GM12891 (cell line): ENCODE measurements around the gene SRXN1.

Experiments
- DNase-seq: peaks from one replicate; pipeline ENCODE4 v3.0.0; 2011; ENCODE audit warnings: low spot score; ENCODE audit not compliant: insufficient read length
- FAIRE-seq: peaks from 2 replicates; lab custom pipeline; 2011; peaks lifted over from hg19 to GRCh38; lab: Jason Lieb, UNC
- PAX5 ChIP-seq: IDR thresholded peaks from 2 replicates; pipeline ENCODE4 v1.6.1; 2011; ENCODE audit warnings: low read length, moderate library complexity, mild to moderate bottlenecking; ENCODE audit not compliant: insufficient read depth, severe bottlenecking
- POLR2A ChIP-seq: IDR thresholded peaks from 2 replicates; pipeline ENCODE4 v1.6.1; 2011; ENCODE audit warnings: low read depth, low read length, control low read depth
- POLR2AphosphoS5 ChIP-seq: IDR thresholded peaks from 2 replicates; pipeline ENCODE4 v1.6.1; 2011; ENCODE audit warnings: low read depth, low read length, control low read depth
- POU2F2 ChIP-seq: IDR thresholded peaks from 2 replicates; pipeline ENCODE4 v1.6.1; 2011; ENCODE audit warnings: low read depth, mild to moderate bottlenecking, control low read depth, low read length, moderate library complexity
- SPI1 ChIP-seq: IDR thresholded peaks from 2 replicates; pipeline ENCODE4 v1.6.1; 2011; ENCODE audit warnings: low read depth, low read length, control low read depth
- TAF1 ChIP-seq: IDR thresholded peaks from 2 replicates; pipeline ENCODE4 v1.6.1; 2011; ENCODE audit warnings: low read depth, low read length, control low read depth

SRXN1 gene

GRCh38 chr20:692044-692443 lies 39.0 kb upstream of the SRXN1 start:
- TF ChIP-seq SPI1 (0 out of 2 replicates have a peak, but pooled peaks have one; percentile 11), TAF1 (no peak)
- FAIRE-seq, result no peak
- no peak for DNase-seq

GRCh38 chr20:689947-690346 lies 36.9 kb upstream of the SRXN1 start:
- FAIRE-seq (no peak), DNase-seq (no peak)
- no peak for TF ChIP-seq TAF1
- TF ChIP-seq POU2F2, result no peak
- TF ChIP-seq PAX5, result no peak
- no peak for TF ChIP-seq POLR2AphosphoS5
- no peak for TF ChIP-seq SPI1
- no peak for TF ChIP-seq POLR2A

GRCh38 chr20:689348-689747 lies 36.3 kb upstream of the SRXN1 start:
- no peak for DNase-seq
- TF ChIP-seq TAF1, result no peak
- no peak for TF ChIP-seq POLR2A
- TF ChIP-seq SPI1, result no peak
- TF ChIP-seq POLR2AphosphoS5, result no peak
- no peak for TF ChIP-seq PAX5
- TF ChIP-seq POU2F2, result no peak
- no peak for FAIRE-seq

GRCh38 chr20:688809-689212 lies 35.8 kb upstream of the SRXN1 start:
- DNase-seq, result no peak
- TF ChIP-seq TAF1 (no peak), SPI1 (no peak), POLR2AphosphoS5 (no peak), POU2F2 (no peak), PAX5 (no peak), POLR2A (no peak)
- FAIRE-seq, result no peak

- DNase-seq, result no peak
- TF ChIP-seq POU2F2 (no peak), SPI1 (no peak), POLR2A (no peak), TAF1 (no peak), PAX5 (no peak), POLR2AphosphoS5 (no peak)
- no peak for FAIRE-seq
Measured at GRCh38 chr20:687468-688203, 34.6 kb upstream of the SRXN1 start.

- FAIRE-seq, result no peak
- TF ChIP-seq POLR2A (no peak), POLR2AphosphoS5 (no peak), TAF1 (no peak), PAX5 (no peak), POU2F2 (no peak), SPI1 (no peak)
Measured at GRCh38 chr20:684676-685319, 31.8 kb upstream of the SRXN1 start.

GRCh38 chr20:682123-682522 lies 29.1 kb upstream of the SRXN1 start:
- no peak for DNase-seq
- FAIRE-seq, result no peak
- TF ChIP-seq POLR2A, result no peak
- TF ChIP-seq POU2F2, result no peak
- no peak for TF ChIP-seq PAX5
- TF ChIP-seq TAF1, result no peak
- TF ChIP-seq SPI1, result no peak
- TF ChIP-seq POLR2AphosphoS5, result no peak

More at GRCh38 chr20:684676-685319, 31.8 kb upstream of the SRXN1 start:
- no peak for DNase-seq

- TF ChIP-seq TAF1 (no peak), POLR2AphosphoS5 (no peak), POU2F2 (no peak), SPI1 (no peak), PAX5 (no peak), POLR2A (no peak)
- DNase-seq (no peak), FAIRE-seq (no peak)
Measured at GRCh38 chr20:680638-681187, 27.7 kb upstream of the SRXN1 start.

GRCh38 chr20:677957-678356 lies 25.0 kb upstream of the SRXN1 start:
- FAIRE-seq, result no peak
- DNase-seq, result no peak
- no peak for TF ChIP-seq SPI1
- TF ChIP-seq POLR2A, result no peak
- TF ChIP-seq POU2F2, result no peak

- no peak for TF ChIP-seq PAX5
- FAIRE-seq (no peak), DNase-seq (no peak)
Measured at GRCh38 chr20:676967-677366, 24.0 kb upstream of the SRXN1 start.
